Inferior parietal cortex (tissue), 1 donor: Measurements from ENCODE around the gene NPDC1.

Experiments used
- DNase-seq: peaks from one replicate; pipeline ENCODE4 v3.0.0-alpha.2; 2016; ENCODE audit errors: extremely low spot score

Gene NPDC1

GRCh38 chr9:136994180-136994887 is 51.6 kb downstream of the NPDC1 start:
- DNase-seq: no peak

- DNase-seq: no peak
Observed at GRCh38 chr9:136992819-136993369, 53.1 kb downstream of the NPDC1 start.

- DNase-seq: peak; percentile 78
Observed at GRCh38 chr9:136991993-136992818, 53.8 kb downstream of the NPDC1 start, which contains the start of gene PAXX. PAXX (plus strand) TSS chr9:136992422; CDS start chr9:136992444, 22 bp downstream.

DNA sequence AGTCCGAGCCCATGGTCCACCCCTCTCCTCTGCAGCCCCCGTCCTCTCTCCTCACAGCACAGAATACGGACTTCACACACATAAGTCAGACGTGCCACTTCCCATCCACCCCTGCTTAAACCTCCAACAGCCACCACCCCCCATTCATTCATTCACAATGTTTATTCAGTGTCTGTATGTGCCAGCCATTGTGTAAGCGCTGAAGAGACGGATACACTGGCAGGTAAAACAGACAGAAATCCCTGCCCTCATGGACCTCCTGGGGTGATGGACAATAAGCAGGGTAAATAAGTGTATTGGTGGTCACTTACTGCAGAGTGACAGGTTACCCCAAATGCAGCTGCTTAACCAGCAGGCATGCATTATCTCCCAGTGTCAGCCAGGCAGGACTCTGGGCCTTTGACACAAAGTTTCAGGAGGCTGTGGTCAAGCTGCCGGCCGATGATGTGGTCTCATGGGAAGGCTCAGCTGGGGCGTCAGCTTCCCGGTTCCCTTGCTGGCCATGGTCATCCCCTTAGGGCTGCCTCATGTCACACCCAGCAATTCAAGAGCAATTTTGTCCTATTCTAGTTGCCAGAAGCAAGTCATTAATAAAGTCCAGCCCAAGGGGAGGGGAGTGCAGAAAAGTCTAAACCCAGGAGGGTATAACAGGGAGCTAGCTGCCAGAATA is 55.6 kb downstream of the NPDC1 start:
- no peak for DNase-seq
